TTC549 (cell line): ENCODE data around the gene ITGA1.
"Not testable (repeated sequence)": the region's sequence is repeated elsewhere in the genome, so short reads cannot be mapped to it uniquely, and the experiment has no call there.

Experiments used
- FAIRE-seq: peaks from 2 replicates; lab custom pipeline; 2012; peaks lifted over from hg19 to GRCh38; lab: Jason Lieb, UNC

Gene ITGA1

DNA sequence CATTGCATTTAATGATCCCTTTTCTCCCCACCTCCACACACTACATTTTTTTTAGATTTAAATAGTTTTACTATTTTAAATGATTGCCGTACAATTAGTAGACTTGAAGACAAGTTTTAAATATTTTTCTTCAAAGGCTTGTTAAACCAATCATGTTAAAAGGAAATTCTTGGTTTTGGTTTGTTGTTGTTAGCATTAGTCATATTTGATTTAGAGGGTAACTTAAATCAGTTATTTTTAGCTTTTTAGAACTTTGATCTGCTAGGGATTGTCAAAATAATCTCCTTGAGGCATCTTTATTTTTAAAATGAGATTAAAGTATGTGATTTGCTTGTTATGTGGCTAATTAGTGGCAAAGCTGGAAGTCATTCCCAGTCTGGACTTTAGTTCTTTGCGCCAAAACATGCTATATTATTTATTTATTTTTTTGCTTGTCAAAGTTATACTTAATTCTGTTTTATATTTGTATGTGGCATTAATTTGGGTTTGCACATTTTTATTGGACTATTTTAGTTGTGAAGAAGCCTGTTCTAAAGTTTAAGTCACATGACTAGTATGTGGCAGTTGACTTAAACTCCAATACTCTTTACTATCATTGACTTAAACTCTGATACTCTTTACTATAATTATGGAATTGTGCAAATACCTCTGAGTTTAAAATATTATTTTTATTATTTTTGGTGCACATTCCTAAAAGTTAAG, 14.7 kb downstream of the ITGA1 start:
- FAIRE-seq: no peak

DNA sequence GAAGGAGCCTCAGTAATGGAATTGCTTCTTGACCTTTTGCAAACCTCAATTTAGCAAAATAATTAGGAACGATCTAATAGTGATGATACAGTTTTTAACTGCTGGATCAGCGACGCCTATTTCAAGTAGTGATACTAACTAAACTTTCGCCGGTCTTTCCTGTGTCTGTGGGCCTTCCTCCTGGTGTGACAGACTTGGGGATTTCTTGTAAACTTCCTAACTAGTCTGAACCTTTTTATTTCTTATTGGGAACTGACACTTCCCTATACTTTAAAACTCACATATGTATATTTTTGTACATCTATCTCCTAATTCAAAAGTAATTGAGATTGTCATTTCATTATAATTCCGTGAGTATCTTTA, 15.2 kb downstream of the ITGA1 start:
- FAIRE-seq: no peak

DNA sequence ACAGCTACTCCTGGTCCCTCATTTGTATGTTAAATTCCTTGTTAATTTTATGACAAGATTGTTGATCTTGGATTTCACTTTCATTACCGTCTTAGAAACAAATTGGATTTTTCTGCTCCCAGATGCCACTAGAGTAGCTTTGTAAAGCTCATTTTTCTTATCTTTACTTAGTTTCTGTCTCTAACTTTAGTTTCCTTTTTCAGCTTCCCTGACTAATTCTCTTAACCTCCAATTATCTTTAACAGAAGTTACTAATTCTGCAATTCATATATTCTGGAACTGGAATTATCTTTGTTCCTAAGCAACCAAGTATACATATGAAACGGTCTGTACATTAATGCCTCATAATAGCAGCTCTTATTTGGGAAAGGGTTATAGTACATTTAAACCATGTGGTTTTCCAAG, 16.7 kb downstream of the ITGA1 start:
- no peak for FAIRE-seq

DNA sequence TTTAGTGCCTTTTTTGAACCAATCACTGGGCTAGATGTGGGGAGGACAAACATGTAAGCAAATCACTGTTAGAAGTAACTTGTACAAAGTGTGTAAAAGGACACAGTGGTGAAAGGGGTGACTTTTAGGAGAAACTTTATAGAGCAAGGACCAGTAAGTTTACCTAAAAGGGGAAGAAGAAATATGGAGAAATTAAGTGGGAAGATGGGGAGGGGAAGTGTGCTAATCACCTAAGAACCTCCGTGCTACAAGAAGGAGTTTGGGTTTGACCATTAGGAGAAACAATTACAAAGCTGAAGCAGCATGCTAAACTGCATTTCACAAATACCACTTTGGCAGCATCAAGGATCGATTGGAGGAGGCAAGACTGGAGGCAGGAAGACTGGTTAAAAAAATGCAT, 17.3 kb downstream of the ITGA1 start:
- FAIRE-seq: no peak

DNA sequence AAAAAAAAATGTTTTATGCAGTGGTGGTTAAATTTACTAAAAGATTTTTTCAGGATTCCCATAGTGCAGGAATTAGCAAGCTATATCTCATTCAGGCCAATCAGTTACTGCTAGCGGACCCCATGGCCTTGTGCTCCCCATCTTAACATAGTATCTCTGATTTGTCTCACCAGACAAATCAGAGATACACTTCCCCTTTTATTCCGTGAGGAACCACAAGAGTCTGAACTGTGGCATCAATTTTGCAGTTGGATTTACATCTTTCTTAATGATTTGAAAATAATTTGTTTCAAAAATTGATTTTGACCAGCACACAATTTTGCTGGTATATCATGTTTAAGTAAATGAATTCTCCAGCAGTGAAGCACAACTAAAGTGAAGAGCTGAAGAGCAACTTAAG, 17.9 kb downstream of the ITGA1 start:
- FAIRE-seq: no peak

DNA sequence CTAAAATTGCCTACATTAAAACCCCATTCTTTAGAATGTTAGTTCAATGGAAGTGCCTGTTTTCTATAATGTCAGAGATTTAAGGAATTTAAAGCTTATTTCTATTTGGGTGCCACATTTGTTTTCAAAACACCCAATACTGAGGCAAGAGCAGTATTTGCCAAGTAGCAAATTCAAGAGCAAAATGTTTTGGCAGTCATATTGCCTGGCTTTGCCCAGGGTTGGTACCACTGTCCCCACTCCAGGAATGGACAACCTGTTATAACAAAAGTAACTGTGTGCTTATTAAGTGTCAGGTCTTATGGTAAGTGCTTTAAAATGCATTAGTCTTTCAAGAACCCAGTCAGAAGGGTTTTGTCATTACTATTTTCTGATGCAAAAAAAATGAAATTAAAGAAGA, 19.3 kb downstream of the ITGA1 start:
- no peak for FAIRE-seq

DNA sequence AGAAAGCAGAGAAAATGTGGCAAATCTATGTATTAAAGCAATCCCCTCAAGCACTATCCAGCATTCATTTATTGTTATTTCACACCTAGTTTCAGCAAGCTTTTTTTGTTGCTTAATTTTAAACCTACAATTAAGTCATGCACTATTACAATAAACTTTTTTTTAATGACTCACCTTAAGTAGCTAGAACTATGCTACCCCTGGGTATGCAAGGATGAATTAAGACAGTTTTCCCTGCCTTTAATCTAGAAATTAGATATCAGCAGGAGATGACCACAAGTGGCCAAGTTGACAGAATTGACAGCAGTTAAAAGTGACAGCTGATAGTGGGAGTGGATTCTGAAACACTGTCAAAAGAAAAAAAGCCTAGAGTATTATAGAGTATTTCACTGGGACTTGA, 20.0 kb downstream of the ITGA1 start:
- FAIRE-seq: no peak

DNA sequence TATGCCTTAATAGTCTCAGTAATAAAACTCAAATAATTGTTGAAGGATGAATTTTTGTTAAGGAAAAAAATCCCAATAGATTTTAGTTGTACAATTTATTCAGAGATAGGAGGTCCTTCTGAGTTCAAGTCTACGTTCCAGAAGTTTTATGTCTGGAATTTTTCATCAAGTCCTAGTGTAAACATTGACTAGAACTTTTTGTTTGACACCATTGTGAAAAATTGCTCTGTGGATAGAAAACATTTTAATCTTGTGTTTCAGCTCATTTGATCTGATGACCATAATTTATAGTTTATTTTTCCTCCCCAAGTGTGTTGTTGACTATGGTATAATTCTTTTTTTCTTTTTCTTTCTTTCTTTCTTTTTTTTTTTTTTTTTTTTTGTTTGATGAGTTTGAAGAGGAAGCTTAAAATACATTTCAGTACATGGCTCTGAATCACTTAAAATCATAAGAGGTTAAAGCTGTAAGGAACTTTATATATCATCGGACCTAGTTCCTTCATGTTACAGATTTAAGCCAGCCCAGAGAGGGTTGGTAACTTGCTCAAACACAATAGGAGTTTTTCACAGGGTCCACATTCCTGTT, 20.7 kb downstream of the ITGA1 start:
- FAIRE-seq: no peak

DNA sequence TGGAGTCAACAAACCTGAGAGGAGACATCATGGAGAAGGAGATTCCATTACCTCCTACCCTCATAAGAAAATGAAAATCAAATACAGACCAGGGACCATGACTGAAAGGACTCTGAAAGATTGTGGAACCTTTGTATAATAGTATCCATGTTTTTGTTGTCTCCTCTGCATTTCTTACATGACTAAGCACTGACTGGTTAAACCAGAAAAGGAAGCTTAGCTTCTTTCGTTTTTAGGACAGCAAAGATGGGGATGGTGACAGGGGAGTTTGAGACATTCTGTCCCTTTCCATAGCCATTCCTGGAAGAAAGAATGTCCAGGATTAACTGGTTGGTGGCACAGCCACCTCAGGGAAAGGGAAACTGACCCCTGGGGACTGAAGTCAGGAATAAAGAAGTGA, 22.2 kb downstream of the ITGA1 start:
- no peak for FAIRE-seq

DNA sequence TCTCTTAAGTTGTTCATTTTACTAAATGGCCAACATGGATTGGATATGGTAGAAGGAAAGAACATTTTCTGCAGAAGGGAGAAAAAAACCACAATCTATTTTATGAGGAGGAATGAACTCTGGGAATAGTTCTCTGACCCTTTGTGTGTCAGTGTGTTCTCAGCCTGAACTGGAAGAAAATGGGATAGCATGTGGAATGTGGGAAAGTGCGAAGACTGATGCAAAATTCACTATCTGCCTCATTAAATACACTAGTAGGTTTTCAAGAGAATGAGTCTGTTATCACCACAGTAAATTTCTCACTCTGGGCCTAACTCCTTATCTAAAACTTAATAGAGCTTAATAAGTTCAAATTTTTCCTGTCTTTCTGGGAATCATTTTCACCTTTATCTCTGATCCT, 22.7 kb downstream of the ITGA1 start:
- FAIRE-seq: no peak

DNA sequence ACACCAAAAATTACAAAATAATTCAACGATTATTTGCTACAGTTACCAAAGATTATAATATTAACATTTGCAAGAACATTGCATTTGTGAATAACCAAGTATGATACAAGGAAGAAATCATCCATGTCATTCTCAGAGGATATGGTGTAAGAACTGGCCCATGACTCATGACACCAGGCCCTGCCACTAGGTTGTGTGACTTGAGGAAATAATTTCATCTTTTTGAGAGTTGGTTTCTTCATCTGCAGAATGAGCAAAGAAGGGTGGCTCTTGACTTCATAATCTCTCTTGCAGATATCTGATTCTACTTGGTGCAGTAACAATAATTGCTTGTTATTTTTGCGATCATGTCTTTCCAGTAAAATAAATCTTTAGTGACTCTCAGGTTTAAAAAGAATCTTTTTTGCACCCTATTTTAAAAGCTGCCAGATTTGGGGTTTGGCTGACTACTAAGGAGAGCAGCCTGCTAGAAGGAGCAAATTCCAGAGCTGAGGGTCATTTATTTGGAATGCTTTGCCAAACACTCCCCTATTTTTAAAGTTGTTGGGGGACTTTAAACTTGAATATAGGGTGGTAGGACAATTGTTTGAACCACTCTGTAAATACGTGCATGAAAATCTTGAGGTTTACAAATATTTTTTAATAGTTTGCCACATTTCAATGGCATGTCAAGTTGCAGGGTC, 23.5 kb downstream of the ITGA1 start:
- FAIRE-seq: no peak

DNA sequence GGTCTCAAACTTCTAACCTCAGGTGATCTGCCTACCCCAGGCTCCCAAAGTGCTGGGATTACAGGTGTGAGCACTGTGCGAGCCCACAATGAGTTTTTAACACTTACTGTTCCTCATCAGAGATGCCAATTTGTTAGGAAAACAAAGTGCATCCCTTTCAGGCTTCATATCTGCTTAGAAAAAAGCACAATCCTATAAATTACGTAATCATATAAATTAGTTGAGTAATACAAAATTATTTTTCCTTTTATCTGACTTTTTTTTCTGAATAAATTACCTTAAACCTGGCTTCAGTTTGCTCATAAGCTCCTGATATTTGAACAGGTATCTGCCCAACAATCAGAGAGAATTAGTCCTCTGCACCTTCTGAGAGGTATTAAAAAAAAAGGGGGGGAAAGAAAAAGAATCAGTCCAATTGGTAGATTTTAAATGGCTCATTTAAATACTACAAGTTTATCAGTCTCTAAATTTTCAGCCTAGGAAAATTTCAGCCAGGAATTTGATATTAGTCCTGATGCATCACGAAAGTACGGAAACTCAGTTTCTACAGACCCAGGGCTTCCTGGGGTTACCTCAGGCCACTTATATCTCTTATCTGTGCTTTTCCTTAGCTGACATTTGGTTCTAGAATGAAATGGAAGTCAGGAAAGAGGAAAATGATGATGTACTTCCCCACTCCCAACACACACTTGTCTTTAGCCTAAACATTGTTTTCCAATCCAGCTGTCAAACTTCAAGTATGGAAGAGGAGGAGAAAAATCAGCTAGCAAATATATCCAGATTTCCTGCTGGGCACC, 26.8 kb downstream of the ITGA1 start:
- no peak for FAIRE-seq

DNA sequence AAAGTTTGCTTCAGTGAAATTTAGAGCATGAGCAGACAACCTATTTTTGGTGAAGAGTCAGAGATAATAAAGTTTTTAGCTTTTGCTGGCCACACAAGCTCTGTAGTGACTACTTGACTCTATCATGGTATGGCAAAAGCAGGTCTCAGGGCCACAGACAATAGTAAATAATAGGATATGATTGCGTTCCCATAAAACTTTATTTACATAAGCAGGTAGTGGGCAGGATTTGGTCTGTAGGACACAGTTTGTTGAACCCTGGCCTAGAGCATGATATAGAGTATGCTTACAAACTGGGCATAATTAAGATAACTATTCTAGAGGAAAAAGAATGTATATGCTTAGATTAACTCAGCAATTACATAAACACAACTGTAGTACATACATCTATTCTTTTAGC, 30.1 kb downstream of the ITGA1 start:
- FAIRE-seq: no peak

DNA sequence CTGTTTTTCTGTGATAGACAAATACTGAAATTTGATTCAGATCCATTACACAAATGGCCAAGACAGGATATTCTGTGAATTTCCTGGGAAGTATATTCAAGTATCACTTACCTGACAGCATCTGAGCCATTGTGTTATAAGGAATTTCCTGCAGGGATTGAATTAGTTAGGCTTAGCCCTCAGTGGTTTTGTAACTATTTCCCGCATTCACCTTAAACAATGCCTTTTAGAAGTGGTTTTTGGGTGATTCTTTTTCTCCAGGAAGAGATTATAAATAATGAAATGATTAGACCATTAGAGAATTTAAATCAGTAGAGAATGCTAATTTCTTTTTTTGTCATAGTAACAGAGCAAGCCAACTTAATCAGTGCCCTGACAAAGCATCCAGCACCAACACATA, 30.6 kb downstream of the ITGA1 start:
- no peak for FAIRE-seq

DNA sequence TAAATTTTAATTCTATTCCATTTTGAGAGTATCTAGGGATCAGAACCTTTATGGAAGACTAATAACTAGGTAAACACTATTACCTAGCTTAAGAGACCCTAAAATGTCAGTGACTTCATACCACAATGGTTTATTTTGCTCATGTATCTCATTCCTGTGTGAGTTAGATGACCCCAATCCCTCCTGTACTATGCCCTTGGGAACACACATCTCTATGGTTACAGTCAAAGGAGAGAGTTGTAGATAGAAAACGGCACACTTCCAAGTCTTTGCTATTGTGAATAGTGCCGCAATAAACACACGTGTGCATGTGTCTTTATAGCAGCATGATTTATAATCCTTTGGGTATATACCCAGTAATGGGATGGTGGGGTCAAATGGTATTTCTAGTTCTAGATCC, 31.1 kb downstream of the ITGA1 start:
- not testable (repeated sequence) for FAIRE-seq

DNA sequence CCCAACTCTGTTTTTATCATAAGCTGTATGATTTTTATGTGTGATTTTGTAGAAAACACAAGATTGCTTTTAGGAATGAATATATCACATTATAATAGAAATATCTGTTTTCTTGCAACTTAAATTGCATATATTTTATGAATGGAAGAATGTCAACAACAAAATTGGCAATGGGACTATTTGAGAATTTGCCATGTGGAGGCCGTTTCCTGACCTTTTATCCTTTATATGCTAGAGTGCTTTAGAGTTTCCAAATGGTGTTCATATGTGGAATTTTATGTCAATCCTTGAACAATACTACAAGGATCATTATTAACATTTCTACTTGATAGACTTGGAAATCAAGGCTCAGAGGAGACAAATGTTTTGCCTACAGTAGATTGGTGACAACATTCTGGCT, 34.2 kb downstream of the ITGA1 start:
- FAIRE-seq: no peak

DNA sequence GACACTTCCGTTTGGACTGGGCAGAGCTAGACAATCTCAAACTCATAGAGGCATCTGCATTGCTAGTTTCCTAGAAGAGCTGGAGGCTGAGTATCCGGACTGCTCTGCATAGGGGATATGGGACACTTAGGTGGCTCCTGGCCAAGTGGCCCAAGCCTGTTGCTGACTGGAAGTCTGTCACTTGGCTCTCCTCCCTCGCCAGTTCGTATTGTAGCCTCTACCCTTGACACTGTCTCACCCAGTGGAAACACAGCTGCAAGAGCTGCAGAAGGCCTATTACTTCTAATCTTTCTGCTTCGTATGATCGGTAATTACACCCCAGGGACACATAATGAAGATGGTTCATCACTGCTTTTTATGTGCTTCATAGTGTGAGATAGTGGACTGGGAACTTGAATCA, 34.7 kb downstream of the ITGA1 start:
- FAIRE-seq: no peak

DNA sequence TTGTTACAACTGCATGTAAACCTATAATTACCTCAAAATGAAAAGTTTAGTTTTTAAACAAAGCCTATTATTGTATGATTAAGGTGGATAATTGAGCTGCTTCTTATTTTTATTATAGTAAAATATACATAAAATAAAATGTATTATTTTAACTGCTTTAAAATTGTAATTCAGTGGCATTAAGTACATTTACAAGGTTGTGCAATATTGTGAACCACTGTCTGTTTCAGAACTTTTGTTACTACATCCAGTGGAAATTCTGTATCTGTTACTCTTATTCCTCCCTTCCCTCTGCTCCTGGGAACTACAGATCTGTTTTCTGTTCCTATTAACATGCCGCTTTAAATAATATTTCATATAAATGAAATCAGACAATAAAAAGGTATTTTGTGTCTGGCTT, 37.1 kb downstream of the ITGA1 start:
- no peak for FAIRE-seq

DNA sequence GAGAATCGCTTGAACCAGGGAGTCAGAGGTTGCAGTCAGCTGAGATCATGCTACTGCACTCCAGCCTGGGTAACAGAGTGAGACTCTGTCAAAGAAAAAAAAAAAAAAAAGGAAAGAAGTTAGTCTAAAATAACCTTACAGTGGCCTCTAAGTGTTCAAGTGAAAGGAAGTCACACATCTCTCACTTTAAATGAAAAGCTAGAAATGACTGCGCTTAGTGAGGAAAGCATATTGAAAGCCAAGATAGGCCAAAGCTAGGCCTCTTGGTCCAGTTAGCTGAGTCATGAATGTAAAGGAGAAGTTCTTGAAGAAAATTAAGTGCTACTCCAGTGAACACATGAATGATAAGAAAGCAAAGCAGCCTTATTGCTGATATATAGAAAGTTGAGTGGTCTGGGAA, 38.1 kb downstream of the ITGA1 start:
- no peak for FAIRE-seq

DNA sequence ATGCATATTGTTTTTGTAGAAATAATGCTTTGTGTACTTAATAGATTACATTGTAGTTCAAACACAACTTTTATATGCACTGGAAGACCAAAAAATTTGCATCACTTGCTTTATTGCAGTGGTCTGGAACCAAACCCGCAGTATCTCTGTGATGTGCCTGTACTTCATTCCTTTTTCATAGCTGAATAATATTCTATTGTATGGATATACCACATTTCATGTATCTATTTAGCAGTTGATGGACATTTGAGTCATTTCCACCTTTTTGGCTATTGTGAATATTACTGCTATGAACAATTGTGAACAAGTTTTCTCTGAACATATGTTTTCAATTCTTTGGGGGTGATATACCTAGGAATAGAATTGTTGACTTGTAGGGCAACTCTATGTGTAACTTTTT, 40.1 kb downstream of the ITGA1 start:
- FAIRE-seq: no peak

DNA sequence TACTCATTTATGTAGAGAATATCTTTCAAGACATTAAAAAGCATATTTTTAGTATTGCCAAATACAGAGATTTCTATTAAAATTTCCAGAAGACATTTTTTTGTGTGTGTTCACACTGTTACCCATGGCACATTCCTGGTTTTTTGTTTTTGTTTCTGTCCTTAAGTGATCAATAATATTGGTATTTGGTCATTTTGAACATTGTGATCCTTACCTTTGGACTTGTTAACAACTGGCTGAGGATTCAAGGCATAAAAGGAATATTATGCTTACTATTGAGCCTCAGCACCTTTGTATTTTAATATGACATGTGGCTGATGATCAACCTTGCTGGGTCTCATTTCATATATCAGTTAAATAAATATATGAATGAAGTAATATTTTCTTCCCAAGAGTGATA, 41.9 kb downstream of the ITGA1 start:
- FAIRE-seq: no peak

DNA sequence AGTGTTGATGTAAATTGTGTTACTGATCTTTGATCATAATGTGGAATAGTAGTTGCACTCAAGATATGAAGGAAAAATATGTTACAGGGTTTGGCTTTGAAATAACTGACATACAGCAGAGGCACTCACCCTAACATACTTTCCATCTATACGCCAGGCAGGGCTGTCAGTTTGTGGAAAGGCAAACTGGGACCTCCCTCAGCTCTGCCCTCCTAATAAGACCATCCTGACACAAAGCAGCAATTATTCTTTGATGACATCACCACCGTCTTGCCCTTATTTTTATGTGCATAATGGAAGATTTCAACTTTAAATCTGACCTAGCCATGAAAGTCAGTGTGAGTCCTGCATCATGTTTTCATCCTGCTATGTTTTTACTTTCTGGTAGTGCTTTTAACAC, 42.9 kb downstream of the ITGA1 start:
- FAIRE-seq: no peak

DNA sequence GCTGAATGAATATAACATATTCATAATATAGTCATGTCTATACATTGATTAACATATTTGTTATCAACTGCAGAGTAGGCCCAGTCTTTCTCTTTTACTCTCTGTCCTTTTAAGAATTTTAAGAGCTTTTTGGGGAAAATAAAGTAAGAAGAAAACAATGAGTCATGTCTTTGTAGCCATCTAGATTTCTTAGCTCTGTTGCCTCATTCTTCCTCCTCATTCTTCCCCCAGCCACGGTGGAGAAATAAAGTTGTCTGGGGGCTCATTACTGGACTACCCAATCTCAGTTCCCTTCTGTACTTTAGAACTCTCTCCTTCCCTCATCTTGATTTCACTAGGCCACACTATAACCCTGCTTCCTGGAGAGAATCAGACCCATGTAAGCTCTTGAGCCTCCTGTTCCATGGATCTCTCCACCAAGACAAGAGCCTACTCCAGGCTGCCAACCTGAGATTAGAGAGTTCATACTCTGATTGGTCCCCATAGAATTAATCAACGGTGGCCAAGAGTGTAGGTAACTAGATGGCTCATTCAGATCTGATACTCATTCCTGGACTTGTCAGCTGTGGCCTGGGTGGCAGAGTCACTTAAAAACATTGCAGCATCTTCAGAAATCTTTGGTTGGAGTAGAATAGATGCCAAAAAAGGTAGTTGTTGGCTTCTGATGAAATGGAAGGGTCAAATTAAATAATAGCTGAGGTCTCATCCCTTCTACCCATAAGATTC, 44.2 kb downstream of the ITGA1 start:
- FAIRE-seq: no peak
